OCI-LY1 (cell line): Measurements from ENCODE around the gene C2CD4A.

ENCODE experiments used
- H2AFZ ChIP-seq: fragments of 200-600 bp; sonication (generic), shearing (Covaris generic); 2 replicates; pipeline ENCODE4 v1.6.0; 2014; ENCODE audit warnings: antibody characterized with exemption, mild to moderate bottlenecking, low read length
- H3F3A ChIP-seq: fragments of 200-600 bp; sonication (generic), shearing (Covaris generic); 2 replicates; pipeline ENCODE4 v1.6.0; 2014; ENCODE audit warnings: mild to moderate bottlenecking, antibody characterized with exemption, low read length, moderate library complexity; ENCODE audit not compliant: insufficient read depth
- H3K27ac ChIP-seq: fragments of 200-600 bp; sonication (generic); 2 replicates; pipeline ENCODE4 v1.5.1; 2014; ENCODE audit warnings: low read length, mixed run types, mild to moderate bottlenecking, low read depth; ENCODE audit not compliant: poor library complexity, severe bottlenecking
- H3K27me3 ChIP-seq: fragments of 200-600 bp; sonication (generic); 2 replicates; pipeline ENCODE4 v1.6.0; 2014; ENCODE audit warnings: antibody characterized with exemption, mild to moderate bottlenecking, low read length, moderate library complexity; ENCODE audit not compliant: insufficient read depth
- H3K36me3 ChIP-seq: fragments of 200-600 bp; sonication (generic); 2 replicates; pipeline ENCODE4 v1.6.1; 2014; ENCODE audit warnings: mild to moderate bottlenecking, antibody characterized with exemption, low read length, moderate library complexity, mixed read lengths; ENCODE audit not compliant: insufficient read depth
- H3K4me1 ChIP-seq: fragments of 200-600 bp; sonication (generic); 2 replicates; pipeline ENCODE4 v1.5.1; 2014; ENCODE audit warnings: mild to moderate bottlenecking, low read length, moderate library complexity; ENCODE audit not compliant: insufficient read depth, severe bottlenecking
- H3K4me2 ChIP-seq: fragments of 200-600 bp; sonication (generic), shearing (Covaris generic); 2 replicates; pipeline ENCODE4 v1.6.1; 2014; ENCODE audit warnings: low read length
- H3K4me3 ChIP-seq: fragments of 200-600 bp; sonication (generic); 2 replicates; pipeline ENCODE4 v1.5.1; 2014; ENCODE audit warnings: low read length, low read depth, mild to moderate bottlenecking, mixed read lengths; ENCODE audit not compliant: poor library complexity, severe bottlenecking
- H3K79me2 ChIP-seq: fragments of 200-600 bp; shearing (Covaris generic); 2 replicates; pipeline ENCODE4 v1.6.1; 2016; ENCODE audit warnings: mixed run types, low read length, mixed read lengths; ENCODE audit not compliant: insufficient read depth
- H3K9ac ChIP-seq: fragments of 200-600 bp; sonication (generic), shearing (Covaris generic); 2 replicates; pipeline ENCODE4 v1.6.1; 2014; ENCODE audit warnings: mild to moderate bottlenecking, low read length, mixed read lengths
- H3K9me2 ChIP-seq: fragments of 200-600 bp; sonication (generic), shearing (Covaris generic); 2 replicates; pipeline ENCODE4 v1.6.1; 2014; ENCODE audit warnings: low read depth, mild to moderate bottlenecking, low read length, mixed read lengths
- H3K9me3 ChIP-seq: fragments of 200-600 bp; shearing (Covaris generic); 2 replicates; pipeline ENCODE4 v1.6.1; 2014; ENCODE audit warnings: low read length, mixed read lengths
- H4K20me1 ChIP-seq: fragments of 200-600 bp; sonication (generic), shearing (Covaris generic); 2 replicates; pipeline ENCODE4 v1.6.0; 2016; ENCODE audit warnings: mild to moderate bottlenecking, low read length; ENCODE audit not compliant: insufficient read depth
- EZH2 ChIP-seq: fragments of 200-600 bp; sonication (generic), shearing (Covaris generic); IDR thresholded peaks from 2 replicates; pipeline ENCODE4 v1.8.0; 2017; ENCODE audit warnings: borderline replicate concordance, mixed run types, mild to moderate bottlenecking, antibody characterized with exemption, low read length, moderate library complexity, mixed read lengths
- TF ChIP-seq, protein P1 (sequence below): fragments of 200-600 bp; sonication (generic), shearing (Covaris generic); IDR thresholded peaks from 2 replicates; pipeline ENCODE4 v1.5.1; 2017; ENCODE audit warnings: mild to moderate bottlenecking, antibody characterized with exemption, low read length, moderate library complexity, mixed read lengths

The C2CD4A gene

DNA sequence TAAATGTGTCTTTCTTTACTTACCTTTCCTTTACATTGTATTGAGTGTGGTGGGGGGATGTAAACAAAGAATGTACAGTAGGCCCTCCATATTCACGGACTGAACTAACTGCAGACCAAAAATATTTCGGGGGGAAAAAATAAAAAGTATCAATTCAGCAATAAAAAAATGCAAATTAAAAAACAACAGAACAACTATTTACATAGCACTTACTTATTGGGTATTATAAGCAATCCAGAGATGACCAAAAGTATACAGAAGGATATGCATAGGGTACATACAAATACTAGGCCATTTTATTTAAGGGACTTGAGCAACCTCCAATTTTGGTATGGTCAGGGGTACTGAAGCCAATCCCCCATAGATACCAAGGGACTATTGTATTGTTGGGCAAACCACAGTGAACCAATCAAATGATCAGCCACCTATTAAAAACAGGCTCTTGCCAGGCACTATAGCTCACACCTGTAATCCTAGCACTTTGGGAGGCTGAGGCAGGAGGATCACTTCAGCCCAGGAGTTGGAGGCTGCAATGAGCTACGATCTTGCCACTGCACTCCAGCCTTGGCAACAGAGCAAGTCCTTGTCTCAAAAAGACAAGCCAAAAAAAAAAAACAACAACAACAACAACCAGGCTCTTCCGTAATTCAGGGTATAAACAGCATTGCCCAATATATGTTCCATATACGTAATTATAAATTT, 8.3 kb upstream of the C2CD4A start:
- Histone ChIP-seq H4K20me1 (0 out of 2 replicates have a peak, but pooled peaks cover 3% of the 10 kb centered on the region), H3K4me1 (peaks cover 33% of the 10 kb centered on the region), H3K27me3 (no peaks in the 10 kb centered on the region), H3F3A (no peaks in the 10 kb centered on the region), H3K27ac (no peak overlapping the region), H3K9me2 (no peaks in the 10 kb centered on the region), H3K9me3 (no peaks in the 10 kb centered on the region), H2AFZ (no peak overlapping the region), H3K9ac (no peak overlapping the region), H3K4me3 (peak overlapping the region; percentile 94), H3K79me2 (peaks cover 53% of the 10 kb centered on the region), H3K36me3 (peaks cover 22% of the 10 kb centered on the region), H3K4me2 (peak overlapping the region; percentile 98)
- TF ChIP-seq, protein P1, sequence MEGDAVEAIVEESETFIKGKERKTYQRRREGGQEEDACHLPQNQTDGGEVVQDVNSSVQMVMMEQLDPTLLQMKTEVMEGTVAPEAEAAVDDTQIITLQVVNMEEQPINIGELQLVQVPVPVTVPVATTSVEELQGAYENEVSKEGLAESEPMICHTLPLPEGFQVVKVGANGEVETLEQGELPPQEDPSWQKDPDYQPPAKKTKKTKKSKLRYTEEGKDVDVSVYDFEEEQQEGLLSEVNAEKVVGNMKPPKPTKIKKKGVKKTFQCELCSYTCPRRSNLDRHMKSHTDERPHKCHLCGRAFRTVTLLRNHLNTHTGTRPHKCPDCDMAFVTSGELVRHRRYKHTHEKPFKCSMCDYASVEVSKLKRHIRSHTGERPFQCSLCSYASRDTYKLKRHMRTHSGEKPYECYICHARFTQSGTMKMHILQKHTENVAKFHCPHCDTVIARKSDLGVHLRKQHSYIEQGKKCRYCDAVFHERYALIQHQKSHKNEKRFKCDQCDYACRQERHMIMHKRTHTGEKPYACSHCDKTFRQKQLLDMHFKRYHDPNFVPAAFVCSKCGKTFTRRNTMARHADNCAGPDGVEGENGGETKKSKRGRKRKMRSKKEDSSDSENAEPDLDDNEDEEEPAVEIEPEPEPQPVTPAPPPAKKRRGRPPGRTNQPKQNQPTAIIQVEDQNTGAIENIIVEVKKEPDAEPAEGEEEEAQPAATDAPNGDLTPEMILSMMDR = no peak
- TF ChIP-seq EZH2 = no peak

DNA sequence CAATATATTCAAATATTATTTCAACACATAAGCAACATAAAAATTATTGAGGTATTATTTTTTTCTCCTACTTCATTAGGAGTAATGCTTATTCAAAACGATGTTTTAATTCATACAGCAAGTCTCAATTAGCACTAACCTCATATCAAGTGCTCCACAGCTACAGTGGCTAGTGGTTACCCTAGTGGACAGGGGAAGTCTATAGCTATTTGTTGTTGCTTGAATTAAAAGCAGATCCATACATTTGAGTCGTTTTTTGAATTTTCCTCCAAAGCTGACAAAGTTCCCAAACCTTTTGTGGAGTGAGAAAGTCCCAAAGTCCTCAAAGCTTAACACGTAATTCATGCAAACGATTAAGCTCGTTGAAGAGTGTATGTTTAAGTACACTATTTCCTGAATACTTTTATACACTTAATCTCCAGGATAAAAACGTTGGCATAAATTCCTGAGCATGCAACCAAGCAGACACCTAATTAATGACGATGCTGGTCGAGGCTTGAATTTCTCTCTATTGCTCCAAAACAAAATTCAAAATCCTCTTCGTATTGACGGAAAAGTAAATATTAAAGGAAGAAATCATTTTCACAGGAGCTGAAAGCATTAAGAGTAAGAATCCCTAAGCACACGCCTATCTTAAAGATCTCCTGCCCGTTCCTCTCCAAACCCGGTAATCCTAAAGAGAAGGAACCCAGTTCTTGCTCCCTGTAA, 7.5 kb upstream of the C2CD4A start:
- Histone ChIP-seq H4K20me1 (0 out of 2 replicates have a peak, but pooled peaks cover 3% of the 10 kb centered on the region), H3K9me3 (no peaks in the 10 kb centered on the region), H3K9ac (peak overlapping the region; percentile 84), H3K4me1 (peaks cover 30% of the 10 kb centered on the region), H3K9me2 (no peaks in the 10 kb centered on the region), H3F3A (no peaks in the 10 kb centered on the region), H3K36me3 (peaks cover 22% of the 10 kb centered on the region), H3K79me2 (peaks cover 45% of the 10 kb centered on the region), H3K4me2 (peak overlapping the region; percentile 98), H2AFZ (peak overlapping the region; percentile 48), H3K27ac (peak overlapping the region; percentile 78), H3K27me3 (no peaks in the 10 kb centered on the region), H3K4me3 (peak overlapping the region; percentile 94)
- TF ChIP-seq EZH2 = no peak
- TF ChIP-seq, protein P1 = peak; percentile 20; the same call in 1 of the 2 replicates

DNA sequence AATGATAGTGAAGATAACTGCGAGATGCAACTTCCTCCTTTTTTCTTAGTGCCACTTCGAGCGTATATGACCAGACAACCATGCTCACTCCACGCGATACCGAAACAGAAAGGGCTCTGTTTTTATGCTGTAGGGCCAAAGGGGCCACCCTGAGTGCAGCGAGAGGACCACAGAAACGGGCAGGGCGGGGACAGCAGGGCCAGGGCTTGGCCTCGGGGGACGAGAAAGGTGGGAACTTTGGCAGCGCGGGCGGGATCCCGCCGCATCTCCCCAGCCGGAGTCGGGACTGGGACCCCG, 7.0 kb upstream of the C2CD4A start:
- Histone ChIP-seq H4K20me1 (0 out of 2 replicates have a peak, but pooled peaks cover 2% of the 10 kb centered on the region), H3K9me2 (no peaks in the 10 kb centered on the region), H3K4me1 (peaks cover 30% of the 10 kb centered on the region), H3K9me3 (no peaks in the 10 kb centered on the region), H3K4me3 (peak overlapping the region; percentile 94), H3K4me2 (peak overlapping the region; percentile 98), H3K36me3 (peaks cover 22% of the 10 kb centered on the region), H3F3A (no peaks in the 10 kb centered on the region), H3K79me2 (peaks cover 40% of the 10 kb centered on the region), H3K27ac (peak overlapping the region; percentile 78), H3K27me3 (no peaks in the 10 kb centered on the region), H2AFZ (peak overlapping the region; percentile 48), H3K9ac (peak overlapping the region; percentile 84)
- no peak for TF ChIP-seq EZH2
- TF ChIP-seq, protein P1 = no peak
